Endothelial cell of umbilical vein (primary cell): ENCODE data around the gene TLCD5. TPM values are rescaled to one million over a fixed set of nuclear protein-coding genes. Genes with fewer than 3 reads are reported as not detected.

Source experiments
- BruUV-seq: library from RNA; stranded (reverse); fragments of 400-500 nt; replicated peaks from 2 replicates; lab custom pipeline; 2021; lab: Mats Ljungman, UMichigan
- CTCF ChIA-PET: fragments of 300-600, 350-600 bp; sonication (Branson Sonifier 250); formaldehyde crosslinking; loops from one replicate; lab custom pipeline; 2021; ENCODE audit warnings: antibody characterized with exemption, inconsistent platforms; lab: Charles Lee
- POLR2A ChIA-PET: fragments of 300-600, 350-600 bp; sonication (Branson Sonifier 250); formaldehyde crosslinking; loops from one replicate; lab custom pipeline; 2021; ENCODE audit warnings: antibody characterized with exemption, inconsistent platforms; lab: Charles Lee
- DNase-seq: peaks from one replicate; pipeline ENCODE4 v3.0.0-alpha.2; 2011; ENCODE audit warnings: low read depth, low spot score
- FAIRE-seq: peaks from 2 replicates; lab custom pipeline; 2011; peaks lifted over from hg19 to GRCh38; lab: Jason Lieb, UNC
- H2AFZ ChIP-seq: 2 replicates; pipeline ENCODE4 v1.6.0; 2012; ENCODE audit warnings: low read depth, low read length, control low read depth, inconsistent platforms
- H3K27ac ChIP-seq: 2 replicates; pipeline ENCODE4 v1.5.1; 2011; ENCODE audit warnings: low read depth, mild to moderate bottlenecking, control low read depth, low read length, moderate library complexity; ENCODE audit not compliant: insufficient read depth
- H3K27me3 ChIP-seq, 2 experiments: 2 replicates each; pipeline versions ENCODE4 v1.6.0 to v1.6.1; 2011; ENCODE audit warnings: low read length in 2 of 2, mixed read lengths in 1 of 2; ENCODE audit not compliant: control insufficient read depth in 2 of 2, insufficient read depth in 2 of 2
- H3K36me3 ChIP-seq, 2 experiments: 2 replicates in 1 of 2; 3 replicates in 1 of 2; pipeline ENCODE4 v1.5.1; 2011; ENCODE audit warnings: low read length in 2 of 2, mild to moderate bottlenecking in 1 of 2, moderate library complexity in 1 of 2; ENCODE audit not compliant: control insufficient read depth in 2 of 2, insufficient read depth in 2 of 2; ENCODE audit errors: extremely low read depth in 1 of 2
- H3K4me1 ChIP-seq: 3 replicates; pipeline ENCODE4 v1.5.1; 2011; ENCODE audit warnings: mild to moderate bottlenecking, low read length; ENCODE audit not compliant: control insufficient read depth, insufficient read depth; ENCODE audit errors: extremely low read depth
- H3K4me2 ChIP-seq: 2 replicates; pipeline ENCODE4 v1.6.1; 2011; ENCODE audit warnings: low read length, control low read depth, mixed read lengths; ENCODE audit not compliant: insufficient read depth
- H3K4me3 ChIP-seq, 3 experiments: fragments of 200-600 bp in 1 of 3; sonication (generic), shearing (Covaris generic) in 1 of 3; replicated peaks in 1 of 3; 2 replicates each; pipeline ENCODE4 v1.5.1; 2011 to 2016; ENCODE audit warnings: control low read depth in 3 of 3, low read length in 3 of 3, mild to moderate bottlenecking in 2 of 3, inconsistent platforms in 1 of 3, low read depth in 1 of 3, moderate library complexity in 1 of 3; ENCODE audit not compliant: insufficient read depth in 1 of 3
- H3K79me2 ChIP-seq: 2 replicates; pipeline ENCODE4 v1.6.0; 2012; ENCODE audit warnings: low read length, inconsistent platforms; ENCODE audit not compliant: control insufficient read depth, insufficient read depth
- H3K9ac ChIP-seq: replicated peaks from 2 replicates; pipeline ENCODE3; 2011; ENCODE audit warnings: low read length, control low read depth; ENCODE audit not compliant: insufficient read depth; ENCODE audit errors: extremely low read depth
- H3K9me1 ChIP-seq: replicated peaks from 3 replicates; pipeline ENCODE4 v1.6.0; 2011; ENCODE audit warnings: mild to moderate bottlenecking, low read length; ENCODE audit not compliant: control insufficient read depth, insufficient read depth; ENCODE audit errors: extremely low read depth
- H3K9me3 ChIP-seq: replicated peaks from 2 replicates; pipeline ENCODE4 v1.5.1; 2012; ENCODE audit warnings: low read length, inconsistent platforms; ENCODE audit not compliant: control insufficient read depth, insufficient read depth
- H4K20me1 ChIP-seq: replicated peaks from 2 replicates; pipeline ENCODE3; 2011; ENCODE audit warnings: mild to moderate bottlenecking, low read length; ENCODE audit not compliant: control insufficient read depth, insufficient read depth; ENCODE audit errors: extremely low read depth
- CTCF ChIP-seq, 2 donors: IDR thresholded peaks; 1 replicate in 1 of 2; 2 replicates in 1 of 2; pipeline ENCODE4 v1.5.1; 2011; ENCODE audit warnings: low read length in 2 of 2, mild to moderate bottlenecking in 2 of 2, moderate library complexity in 2 of 2, control low read depth in 1 of 2, inconsistent platforms in 1 of 2, low read depth in 1 of 2; ENCODE audit not compliant: insufficient read depth in 1 of 2; ENCODE audit errors: extremely low read depth in 1 of 2
- EZH2 ChIP-seq: IDR thresholded peaks from 2 replicates; pipeline ENCODE4 v1.6.1; 2012; ENCODE audit warnings: borderline replicate concordance, low read depth, mild to moderate bottlenecking, moderate library complexity, low read length, inconsistent platforms; ENCODE audit not compliant: severe bottlenecking
- FOS ChIP-seq: IDR thresholded peaks from 2 replicates; pipeline ENCODE4 v1.6.1; 2011; ENCODE audit warnings: mild to moderate bottlenecking, low read length, moderate library complexity, borderline replicate concordance; ENCODE audit not compliant: insufficient read depth
- GATA2 ChIP-seq: IDR thresholded peaks from 2 replicates; pipeline ENCODE4 v1.7.0; 2011; ENCODE audit warnings: low read depth, mild to moderate bottlenecking, moderate library complexity, mixed read lengths, low read length; ENCODE audit not compliant: insufficient read length, insufficient read depth
- JUN ChIP-seq: IDR thresholded peaks from 2 replicates; pipeline ENCODE4 v1.6.1; 2011; ENCODE audit warnings: borderline replicate concordance, low read depth; ENCODE audit not compliant: insufficient read length, insufficient read depth
- MAX ChIP-seq: IDR thresholded peaks from 2 replicates; pipeline ENCODE4 v1.6.1; 2011; ENCODE audit not compliant: insufficient read depth, insufficient read length
- MYC ChIP-seq: IDR thresholded peaks from one replicate; pipeline ENCODE4 v1.6.1; 2011; ENCODE audit warnings: mild to moderate bottlenecking, low read depth, low read length
- POLR2A ChIP-seq: IDR thresholded peaks from 2 replicates; pipeline ENCODE4 v1.6.1; 2012; ENCODE audit warnings: low read depth, mild to moderate bottlenecking, control low read depth, low read length
- POLR2AphosphoS5 ChIP-seq: IDR thresholded peaks from 2 replicates; pipeline ENCODE4 v1.6.1; 2012; ENCODE audit warnings: low read depth, mild to moderate bottlenecking, control low read depth, low read length, moderate library complexity; ENCODE audit not compliant: insufficient read depth
- dilution Hi-C: fragments of 300-500 bp; cut with MboI; formaldehyde crosslinking; loops from one replicate; pipeline ENCODE4 v1.15.0; 2019; ENCODE audit warnings: low sequenced_read_pairs; ENCODE audit not compliant: extremely low pct_ligation_motif_present
- intact Hi-C: fragments of 100-400 bp; cut with micrococcal nuclease; formaldehyde crosslinking; loops from one replicate; pipeline ENCODE4 v1.10.0; 2022
- polyA plus RNA-seq, 4 experiments: library from polyadenylated mRNA; depleted of rRNA in 3 of 4; stranded (reverse) in 3 of 4; unstranded in 1 of 4; fragments of >200 nt; gene quantifications; 2 replicates each; pipeline versions ENCODE4 v1.2.1 to v1.2.3, GENCODE V29; 2011 to 2012; ENCODE audit warnings: missing spikeins in 1 of 4
- total RNA-seq: library from RNA; stranded (reverse); gene quantifications from 2 replicates; pipeline ENCODE4 v1.2.3, GENCODE V29; 2021

Gene TLCD5
- total and polyA plus RNA-seq, 2 donors (not counting 3 experiments of a cell fraction or from before 2014, with no cell fraction given) = 6.3 to 9.7 TPM

- TF ChIP-seq POLR2A (no peak), JUN (no peak), GATA2 (no peak), MYC (no peak), POLR2AphosphoS5 (no peak), MAX (no peak), EZH2 (no peak), FOS (no peak), CTCF (IDR thresholded peaks at IDR 0.05; ENCODE audit: extremely low read depth in 1 of 2, insufficient read depth in 1 of 2, low read depth in 1 of 2, low read length in 2 of 2) (no peak)
- CTCF ChIA-PET = interaction anchor here (0.9 kb wide), 1 partner anchor 10 kb away, joined by 5 read pairs; no protein-coding TSS in a partner anchor
- dilution Hi-C loops = no loop called here
- BruUV-seq = no TSS peak
- H2AFZ ChIP-seq = no peak overlapping the region
- H3K9me1 ChIP-seq = no peaks in the 10 kb centered on the region
- H3K9me3 ChIP-seq = no peaks in the 10 kb centered on the region
- peaks cover 17 to 20% of the 10 kb centered on the region in 2 experiments for H3K27me3 ChIP-seq
- intact Hi-C loops = no loop called here
- no peaks in the 10 kb centered on the region for H3K4me1 ChIP-seq
- FAIRE-seq (no peak), DNase-seq (no peak)
- no peak overlapping the region for H3K27ac ChIP-seq
- no peaks in the 10 kb centered on the region for H3K79me2 ChIP-seq
- H4K20me1 ChIP-seq = no peaks in the 10 kb centered on the region
- H3K36me3 ChIP-seq = no peaks in the 10 kb centered on the region
- POLR2A ChIA-PET = no interaction called here
- H3K9ac ChIP-seq = no peak overlapping the region
- no peak overlapping the region for H3K4me2 ChIP-seq
- H3K4me3 ChIP-seq = no peak overlapping the region
Measured at GRCh38 chr11:120293038-120293800, 31.9 kb upstream of the TLCD5 start.
